ENCODE measurements around the gene PLEKHB2.
A peak's percentile ranks its signal among the peaks of the same experiment; 100 is the strongest.
"Not testable (repeated sequence)": the region's sequence is repeated elsewhere in the genome, so short reads cannot be mapped to it uniquely, and the experiment has no call there.

The PLEKHB2 gene

GRCh38 chr2:131094463-131095281 is 10.5 kb upstream of the PLEKHB2 start:
- DNase-seq: no peak

- DNase-seq: no peak
Observed at GRCh38 chr2:131103165-131103564, 2.0 kb upstream of the PLEKHB2 start.

GRCh38 chr2:131104487-131105155 is 515 bp upstream of the PLEKHB2 start:
- DNase-seq: peak; percentile 68 to 71

- DNase-seq: peak; percentile 67 to 69
Observed at GRCh38 chr2:131105950-131106801, 1.0 kb downstream of the PLEKHB2 start.

GRCh38 chr2:131112529-131112928 is 7.4 kb downstream of the PLEKHB2 start:
- no peak for DNase-seq

GRCh38 chr2:131113566-131114227 is 8.6 kb downstream of the PLEKHB2 start:
- no peak for DNase-seq

GRCh38 chr2:131114950-131115349 is 9.8 kb downstream of the PLEKHB2 start:
- DNase-seq: not testable (repeated sequence)

GRCh38 chr2:131115752-131116151 is 10.6 kb downstream of the PLEKHB2 start:
- no peak for DNase-seq

GRCh38 chr2:131120815-131121317 is 15.7 kb downstream of the PLEKHB2 start:
- no peak for DNase-seq

GRCh38 chr2:131121464-131121863 is 16.3 kb downstream of the PLEKHB2 start:
- no peak for DNase-seq

GRCh38 chr2:131122496-131122895 is 17.4 kb downstream of the PLEKHB2 start:
- DNase-seq: no peak

- no peak for DNase-seq
Observed at GRCh38 chr2:131123192-131123591, 18.1 kb downstream of the PLEKHB2 start.

GRCh38 chr2:131125195-131125757 is 20.1 kb downstream of the PLEKHB2 start:
- no peak for DNase-seq

- DNase-seq: no peak
Observed at GRCh38 chr2:131126436-131126835, 21.3 kb downstream of the PLEKHB2 start.

GRCh38 chr2:131127076-131127475 is 21.9 kb downstream of the PLEKHB2 start:
- DNase-seq: no peak

GRCh38 chr2:131127981-131128380 is 22.8 kb downstream of the PLEKHB2 start:
- DNase-seq: no peak

- DNase-seq: no peak
Observed at GRCh38 chr2:131130298-131130596, 25.1 kb downstream of the PLEKHB2 start.

GRCh38 chr2:131132729-131133128 is 27.6 kb downstream of the PLEKHB2 start:
- DNase-seq: no peak

GRCh38 chr2:131140581-131140980 is 35.4 kb downstream of the PLEKHB2 start:
- no peak for DNase-seq

GRCh38 chr2:131142849-131143248 is 37.7 kb downstream of the PLEKHB2 start:
- DNase-seq: no peak

GRCh38 chr2:131143803-131144202 is 38.7 kb downstream of the PLEKHB2 start:
- DNase-seq: no peak

- no peak for DNase-seq
Observed at GRCh38 chr2:131145040-131145439, 39.9 kb downstream of the PLEKHB2 start.

All from activated T-cell treated with anti-CD3 and anti-CD28 coated beads, Interleukin-2, amount 50 U/mL, for 48 hours (primary cell).